ENCODE results near the gene USP3.

The USP3 gene

DNA sequence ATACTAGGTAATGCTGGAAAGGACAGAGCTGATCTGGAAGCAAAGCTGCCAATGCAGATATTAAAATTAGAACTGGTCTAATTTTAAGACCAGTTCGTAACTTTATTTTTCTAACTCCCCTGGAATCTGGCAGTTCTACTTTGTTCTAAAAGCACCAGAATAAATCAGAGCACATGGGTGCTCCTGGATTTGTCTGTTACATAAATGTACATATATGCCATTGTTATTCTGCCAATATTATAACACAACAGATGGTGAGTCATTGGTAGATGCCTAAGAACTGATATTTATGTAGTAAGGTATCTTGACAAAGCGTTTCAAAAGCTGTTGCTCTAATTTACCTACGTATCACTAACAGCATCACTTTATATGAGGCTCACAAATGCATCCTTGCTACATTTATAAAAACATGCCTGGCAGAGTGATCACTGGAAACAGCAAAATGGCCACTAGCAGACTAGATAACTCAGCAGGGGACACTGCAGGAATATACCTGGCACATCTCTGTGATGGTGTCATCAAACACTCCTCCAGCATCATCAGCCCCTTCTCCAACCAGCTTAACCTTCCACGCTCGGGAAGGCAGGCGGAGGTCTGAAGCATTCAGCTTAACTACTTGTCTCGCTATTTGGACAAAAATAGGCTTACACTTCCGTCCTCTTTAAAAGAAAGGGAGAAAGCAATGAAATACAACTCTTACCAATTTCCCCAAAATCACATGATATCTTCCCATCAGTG, 119.0 kb downstream of the USP3 start:
- no peak for DNase-seq (ENCODE audit: low read depth)
- H3K4me3 ChIP-seq (ENCODE audit: low read length): no peak overlapping the region
- TF ChIP-seq CTCF (conservative IDR thresholded peaks at IDR 0.05; ENCODE audit: low read depth, low read length): no peak

- no peak for TF ChIP-seq CTCF (conservative IDR thresholded peaks at IDR 0.05; ENCODE audit: low read depth, low read length)
- H3K4me3 ChIP-seq (ENCODE audit: low read length): no peak overlapping the region
- DNase-seq (ENCODE audit: low read depth): no peak
These were observed 122.6 kb downstream of the USP3 start for GRCh38 chr15:63626955-63627354.

DNA sequence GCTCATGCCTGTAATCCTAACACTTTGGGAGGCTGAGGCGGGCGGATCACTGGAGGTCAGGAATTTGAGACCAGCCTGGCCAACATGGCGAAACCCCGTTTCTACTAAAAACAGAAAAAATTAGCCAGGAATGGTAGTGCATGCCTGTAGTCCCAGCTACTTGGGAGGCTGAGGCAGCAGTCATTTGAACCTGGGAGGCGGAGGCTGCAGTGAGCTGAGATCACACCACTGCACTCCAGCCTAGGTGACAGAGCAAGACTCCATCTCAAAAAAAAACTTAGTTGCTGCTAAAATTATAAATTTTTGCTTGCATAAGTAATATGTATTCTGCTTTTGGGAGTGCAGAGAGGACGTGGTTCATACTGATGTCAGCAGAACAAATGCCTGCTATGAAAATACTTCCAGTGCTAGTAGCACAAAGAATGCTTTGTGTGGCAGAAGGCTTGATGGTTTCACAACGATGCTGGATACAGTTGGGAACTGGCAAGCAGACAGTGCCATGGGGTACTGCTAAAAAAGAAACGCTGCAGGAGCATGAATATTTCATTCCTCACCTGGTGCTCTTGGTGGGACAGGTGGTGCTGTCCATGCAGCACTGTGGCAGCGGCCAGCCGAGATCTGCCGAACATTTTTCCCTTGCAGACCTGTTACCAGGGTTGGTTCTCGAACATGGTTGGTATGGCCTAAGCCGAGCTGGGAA, 123.9 kb downstream of the USP3 start:
- H3K4me3 ChIP-seq (ENCODE audit: low read length): no peak overlapping the region
- no peak for TF ChIP-seq CTCF (conservative IDR thresholded peaks at IDR 0.05; ENCODE audit: low read depth, low read length)
- DNase-seq (ENCODE audit: low read depth): no peak

GRCh38 chr15:63630036-63630751, 125.8 kb downstream of the USP3 start:
- no peak for TF ChIP-seq CTCF (conservative IDR thresholded peaks at IDR 0.05; ENCODE audit: low read depth, low read length)
- DNase-seq (ENCODE audit: low read depth): no peak
- H3K4me3 ChIP-seq (ENCODE audit: low read length): no peak overlapping the region

DNA sequence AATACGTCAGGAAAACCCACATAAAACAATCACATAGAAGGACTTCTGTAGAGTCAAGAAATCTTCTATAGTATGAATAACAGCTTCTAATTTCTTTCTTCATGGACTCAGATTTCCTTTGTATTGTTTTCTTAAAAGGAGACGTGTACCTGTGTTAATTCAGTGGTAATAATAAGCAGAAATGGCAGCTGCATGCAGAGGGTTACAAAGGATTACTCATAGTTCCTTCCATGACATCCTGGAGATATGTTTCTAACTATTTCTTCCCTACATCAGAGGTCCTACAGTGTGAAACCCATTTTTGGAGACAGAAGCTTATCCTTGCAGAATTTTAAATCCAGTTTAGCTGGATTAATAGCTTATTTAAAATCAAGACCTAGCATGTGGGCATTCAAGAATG, 128.9 kb downstream of the USP3 start:
- no peak for DNase-seq (ENCODE audit: low read depth)
- H3K4me3 ChIP-seq (ENCODE audit: low read length): no peak overlapping the region
- TF ChIP-seq CTCF (conservative IDR thresholded peaks at IDR 0.05; ENCODE audit: low read depth, low read length): no peak

- no peak for DNase-seq (ENCODE audit: low read depth)
- H3K4me3 ChIP-seq (ENCODE audit: low read length): no peak overlapping the region
- TF ChIP-seq CTCF (conservative IDR thresholded peaks at IDR 0.05; ENCODE audit: low read depth, low read length): no peak
These were observed 129.8 kb downstream of the USP3 start for GRCh38 chr15:63634154-63634553.
